Spleen (tissue), 7 donors: ENCODE results near the gene ANKS1B.

Source experiments
- CTCF ChIP-seq, 11 experiments: fragments of 200-600 bp in 7 of 11; fragments of 450-650 bp in 4 of 11; sonication (generic) in 4 of 11; IDR thresholded peaks in 8 of 11; conservative IDR thresholded peaks in 3 of 11; 1 replicate in 7 of 11; 2 replicates in 4 of 11; pipeline versions ENCODE4 v1.4.0 to v1.8.0; 2016 to 2021; ENCODE audit warnings: antibody characterized with exemption in 11 of 11, inconsistent platforms in 4 of 11, mild to moderate bottlenecking in 1 of 11
- POLR2A ChIP-seq, 3 donors: fragments of 450-650 bp; IDR thresholded peaks; one replicate each; pipeline ENCODE4 v1.5.1; 2017; ENCODE audit warnings: antibody characterized with exemption in 3 of 3, mild to moderate bottlenecking in 1 of 3
- POLR2AphosphoS5 ChIP-seq, 3 donors: sonication (generic); formaldehyde crosslinking; IDR thresholded peaks; one replicate each; pipeline ENCODE4 v1.5.1; 2017; ENCODE audit warnings: antibody characterized with exemption in 3 of 3
- donor health status: DM: no; HTN: no; CAD: no; lungs with moderate emphysema.
- donor health status: DM: no; HTN: no; CAD: no.
- donor health status: DM: no; HTN: no; CAD: no.

GRCh38 chr12:98935847-98936246 lies 1048.9 kb downstream of the ANKS1B start:
- TF ChIP-seq CTCF (IDR thresholded peaks at IDR 0.05 in 8 of 11, conservative IDR thresholded peaks at IDR 0.05 in 3 of 11) (no peak), POLR2A (IDR thresholded peaks at IDR 0.05) (no peak), POLR2AphosphoS5 (IDR thresholded peaks at IDR 0.05) (no peak)
